ENCODE results near the gene MRPL27. TPM values are rescaled to one million over a fixed set of nuclear protein-coding genes. Genes with fewer than 3 reads are reported as not detected.

MRPL27 gene
- total and polyA plus RNA-seq, 3 experiments from 2014 or later, result 49.2 to 88.8 (median 87.2) TPM

DNA sequence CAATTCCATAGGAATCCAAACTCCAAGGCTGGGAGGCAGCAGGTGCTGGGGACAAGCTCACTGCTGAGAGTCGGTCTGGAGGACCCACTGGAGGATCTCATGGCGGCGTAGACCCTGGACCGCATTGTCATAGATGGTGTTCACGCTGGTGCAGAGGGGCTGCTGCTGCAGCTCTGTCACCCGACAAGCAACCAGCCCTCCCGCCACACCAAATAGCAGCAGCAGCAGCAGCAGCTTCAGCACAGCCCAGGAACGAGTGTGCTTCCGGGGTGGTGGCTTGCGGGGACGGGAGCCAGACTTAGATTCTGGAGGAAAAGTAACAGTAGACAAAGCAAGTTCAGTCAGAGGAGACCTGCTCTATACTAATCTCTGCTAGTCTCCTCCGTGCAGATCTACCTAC is 9.9 kb upstream of the MRPL27 start:
- Histone ChIP-seq H3K27ac (ENCODE audit: low read depth, low read length) (no peak overlapping the region), H3K27me3 (ENCODE audit: insufficient read depth, low read length, poor library complexity, severe bottlenecking) (no peaks in the 10 kb centered on the region), H3K4me1 (ENCODE audit: insufficient read depth, low read length) (no peaks in the 10 kb centered on the region), H3K36me3 (ENCODE audit: insufficient read depth, low read length) (peaks cover 48% of the 10 kb centered on the region), H3K4me3 (ENCODE audit: low read length) (no peak overlapping the region), H3K9me3 (ENCODE audit: low read length) (no peaks in the 10 kb centered on the region)
- no peak for DNase-seq
- ChIA-PET POLR2A (no interaction called here), CTCF (interaction anchor here (2.5 to 2.9 kb wide), 2 partner anchors 14 to 21 kb away, joined by 8 to 9 read pairs; partner anchors contain the start of gene LRRC59)
- no peaks in the 10 kb centered on the region for H3K27me3 Mint-ChIP-seq
- H3K36me3 Mint-ChIP-seq, result peaks cover 12 to 82% (median 27%) of the 10 kb centered on the region in 3 donors
- no peaks in the 10 kb centered on the region for H3K9me3 Mint-ChIP-seq
- no peak overlapping the region for H3K4me3 Mint-ChIP-seq
- no peaks in the 10 kb centered on the region for H3K4me1 Mint-ChIP-seq
- H3K27ac Mint-ChIP-seq, result no peak overlapping the region

DNA sequence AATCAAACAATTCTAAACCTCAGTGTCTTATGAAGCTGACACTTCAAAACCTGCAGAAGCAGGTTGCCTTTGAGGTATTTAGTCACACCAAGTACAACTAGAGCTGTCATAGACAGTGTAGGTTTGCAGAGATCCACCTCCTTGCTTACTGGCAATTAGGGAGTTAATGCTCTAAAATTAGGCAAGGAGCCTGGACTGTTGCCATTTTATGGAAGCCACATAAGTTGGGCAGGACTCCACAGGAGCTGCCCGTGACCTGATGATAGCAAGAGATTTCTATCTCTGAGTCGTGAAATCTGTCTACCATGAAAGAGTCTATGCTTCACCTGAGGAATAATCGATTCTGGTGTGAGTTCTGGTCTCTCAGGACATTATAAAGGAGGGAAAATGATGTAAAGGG is 8.9 kb upstream of the MRPL27 start:
- H3K4me3 Mint-ChIP-seq, result no peak overlapping the region
- CTCF ChIA-PET, result interaction anchor here (1.1 to 2.9 kb wide), 4 partner anchors 12 to 27 kb away, joined by 3 to 9 read pairs (median 6); partner anchors contain the start of gene LRRC59

DNA sequence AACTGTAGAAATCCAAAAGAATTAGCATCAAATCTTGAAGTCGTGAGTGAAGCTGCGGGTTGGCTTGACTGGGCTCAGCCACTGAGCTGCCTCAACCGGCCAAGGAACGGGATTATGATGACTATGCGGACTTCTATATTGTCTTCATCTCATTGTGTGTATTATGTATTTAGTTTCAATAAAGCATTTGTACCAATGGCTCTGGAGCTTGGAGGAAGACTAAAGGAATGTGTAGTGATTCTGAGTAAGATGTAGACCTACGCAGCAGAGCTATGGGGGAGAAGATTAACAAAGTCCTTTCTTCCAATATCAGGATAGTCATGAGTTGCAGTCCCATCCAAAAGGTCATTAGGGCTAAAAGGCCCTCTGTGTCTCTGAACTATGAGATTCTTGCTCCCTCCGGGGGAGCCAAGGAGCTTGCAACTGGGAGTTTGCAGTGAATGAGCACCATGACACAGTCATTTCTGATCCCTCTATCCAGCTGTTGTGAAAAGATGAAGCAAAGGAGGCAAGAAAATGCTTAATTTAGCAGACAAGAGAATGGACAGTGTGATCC is 8.4 kb upstream of the MRPL27 start:
- no peak overlapping the region for H3K4me3 Mint-ChIP-seq
- Histone ChIP-seq H3K4me3 (ENCODE audit: low read length) (no peak overlapping the region), H3K4me1 (ENCODE audit: insufficient read depth, low read length) (no peaks in the 10 kb centered on the region), H3K27me3 (ENCODE audit: insufficient read depth, low read length, poor library complexity, severe bottlenecking) (no peaks in the 10 kb centered on the region), H3K9me3 (ENCODE audit: low read length) (no peaks in the 10 kb centered on the region), H3K27ac (ENCODE audit: low read depth, low read length) (no peak overlapping the region), H3K36me3 (ENCODE audit: insufficient read depth, low read length) (peaks cover 32% of the 10 kb centered on the region)
- ChIA-PET CTCF (interaction anchor here (1.1 to 2.9 kb wide), 4 partner anchors 12 to 27 kb away, joined by 3 to 9 read pairs (median 6); partner anchors contain the start of gene LRRC59), POLR2A (no interaction called here)
- H3K27ac Mint-ChIP-seq, result peak overlapping the region in 2 of 8 donors; percentile 17 to 32
- H3K9me3 Mint-ChIP-seq, result no peaks in the 10 kb centered on the region
- H3K27me3 Mint-ChIP-seq, result no peaks in the 10 kb centered on the region
- peaks cover 9 to 66% (median 15%) of the 10 kb centered on the region in 3 donors for H3K36me3 Mint-ChIP-seq
- no peaks in the 10 kb centered on the region for H3K4me1 Mint-ChIP-seq
- DNase-seq, result no peak

More for the DNA sequence above, 8.9 kb upstream of the MRPL27 start:
- Histone ChIP-seq H3K27ac (ENCODE audit: low read depth, low read length) (no peak overlapping the region), H3K4me3 (ENCODE audit: low read length) (no peak overlapping the region), H3K4me1 (ENCODE audit: insufficient read depth, low read length) (no peaks in the 10 kb centered on the region), H3K36me3 (ENCODE audit: insufficient read depth, low read length) (peaks cover 38% of the 10 kb centered on the region), H3K27me3 (ENCODE audit: insufficient read depth, low read length, poor library complexity, severe bottlenecking) (no peaks in the 10 kb centered on the region), H3K9me3 (ENCODE audit: low read length) (no peaks in the 10 kb centered on the region)
- Mint-ChIP-seq H3K9me3 (no peaks in the 10 kb centered on the region), H3K4me1 (no peaks in the 10 kb centered on the region), H3K36me3 (peaks cover 9 to 72% (median 17%) of the 10 kb centered on the region in 3 donors), H3K27me3 (no peaks in the 10 kb centered on the region), H3K27ac (no peak overlapping the region)
- no peak for DNase-seq
- POLR2A ChIA-PET, result no interaction called here

DNA sequence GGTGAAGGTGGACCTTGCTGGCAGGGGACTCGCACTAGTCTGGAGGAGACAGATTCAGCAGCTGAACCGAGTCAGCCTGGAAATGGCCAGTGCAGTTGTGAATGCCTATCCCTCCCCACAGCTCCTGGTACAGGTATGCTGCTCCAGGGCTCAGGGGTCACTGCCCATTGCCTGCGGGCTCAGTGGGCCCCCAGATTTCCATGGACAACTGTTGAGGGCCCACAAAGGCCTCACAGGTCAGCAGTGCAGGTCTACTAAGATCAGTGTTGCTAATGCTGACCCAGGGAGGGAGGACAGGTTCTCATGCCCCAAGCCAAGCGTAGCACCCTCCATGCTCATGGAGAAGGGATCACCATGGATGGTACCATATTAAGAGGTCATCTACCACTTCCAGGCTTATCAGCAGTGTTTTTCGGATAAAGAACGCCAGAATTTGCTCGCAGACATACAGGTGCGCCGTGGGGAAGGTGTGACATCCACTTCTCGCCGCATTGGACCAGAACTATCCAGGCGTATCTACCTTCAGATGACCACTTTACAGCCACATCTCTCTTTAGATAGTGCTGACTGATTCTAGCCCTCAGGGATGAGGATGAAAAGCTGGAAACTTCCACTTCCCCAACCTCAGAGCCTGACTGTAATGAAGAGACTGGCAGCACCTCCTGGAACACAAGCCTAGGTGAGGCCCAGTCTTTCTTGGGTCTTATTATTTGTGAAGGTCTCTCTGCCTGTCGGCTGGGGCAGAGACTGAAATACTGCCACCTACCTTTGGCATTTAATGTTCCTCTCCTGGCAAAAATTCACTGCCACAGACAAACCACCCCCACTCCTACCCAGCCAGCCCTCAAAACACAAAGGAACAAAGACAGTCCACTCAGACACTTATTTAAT is 7.6 kb upstream of the MRPL27 start:
- Mint-ChIP-seq H3K4me3 (no peak overlapping the region), H3K27me3 (no peaks in the 10 kb centered on the region), H3K9me3 (no peaks in the 10 kb centered on the region), H3K27ac (no peak overlapping the region), H3K36me3 (peaks cover 7 to 58% (median 15%) of the 10 kb centered on the region in 3 donors), H3K4me1 (no peaks in the 10 kb centered on the region)
- Histone ChIP-seq H3K4me3 (ENCODE audit: low read length) (no peak overlapping the region), H3K4me1 (ENCODE audit: insufficient read depth, low read length) (no peaks in the 10 kb centered on the region), H3K27ac (ENCODE audit: low read depth, low read length) (no peak overlapping the region), H3K36me3 (ENCODE audit: insufficient read depth, low read length) (peaks cover 26% of the 10 kb centered on the region), H3K9me3 (ENCODE audit: low read length) (no peaks in the 10 kb centered on the region), H3K27me3 (ENCODE audit: insufficient read depth, low read length, poor library complexity, severe bottlenecking) (no peaks in the 10 kb centered on the region)
- no peak for DNase-seq
- CTCF ChIA-PET, result interaction anchor here (1.1 to 2.9 kb wide), 5 partner anchors 11 to 28 kb away, joined by 3 to 12 read pairs (median 8); partner anchors contain the start of gene LRRC59
- POLR2A ChIA-PET, result interaction anchor here (0.9 kb wide), 1 partner anchor 17 kb away, joined by 4 read pairs; the partner anchor contains the start of gene LRRC59

DNA sequence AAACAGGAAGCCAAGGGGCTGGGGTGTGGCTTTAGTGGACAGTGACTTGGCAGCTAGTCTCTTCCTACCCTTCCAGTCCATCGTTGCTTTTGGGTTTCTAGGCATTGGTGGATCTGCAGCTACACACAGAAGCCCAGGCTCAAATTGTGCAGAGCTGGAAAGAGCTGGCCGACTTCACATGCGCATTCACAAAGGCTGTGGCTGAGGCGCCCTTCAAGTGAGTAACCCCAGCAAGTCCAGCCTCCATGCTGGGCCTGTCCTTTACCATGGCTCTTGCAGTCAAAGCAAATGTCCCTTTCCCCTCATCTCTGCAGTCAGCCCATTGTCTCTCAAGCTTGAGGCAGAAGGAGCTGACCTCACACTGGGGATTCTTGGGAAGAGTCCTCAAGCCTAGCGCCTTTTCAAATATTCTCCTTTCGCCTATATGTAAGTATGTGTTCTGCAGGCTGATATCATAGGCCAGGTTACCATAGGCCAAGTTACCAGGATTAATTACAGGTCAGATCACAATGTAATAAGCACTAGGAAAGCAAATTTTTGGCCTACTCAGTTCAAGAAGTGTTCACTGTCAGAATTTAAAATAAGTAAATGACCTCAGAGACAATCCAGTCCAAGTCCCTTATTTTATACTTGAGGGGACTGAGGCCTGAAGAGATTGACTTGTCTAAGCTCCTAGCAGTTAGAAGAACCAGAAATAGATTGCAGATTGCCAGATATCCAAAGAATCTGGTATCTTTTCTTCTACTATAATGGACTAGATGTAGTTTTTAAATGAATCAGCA is 6.6 kb upstream of the MRPL27 start:
- POLR2A ChIA-PET, result interaction anchor here (0.9 kb wide), 1 partner anchor 18 kb away, joined by 4 read pairs; the partner anchor contains the start of gene LRRC59
- Mint-ChIP-seq H3K27ac (peak overlapping the region in 1 of 8 donors; percentile 66), H3K4me3 (no peak overlapping the region), H3K9me3 (no peaks in the 10 kb centered on the region), H3K36me3 (peaks cover 0 to 48% (median 8%) of the 10 kb centered on the region in 3 donors), H3K27me3 (no peaks in the 10 kb centered on the region), H3K4me1 (no peaks in the 10 kb centered on the region)
- H3K36me3 ChIP-seq (ENCODE audit: insufficient read depth, low read length), result peaks cover 16% of the 10 kb centered on the region
- no peaks in the 10 kb centered on the region for H3K27me3 ChIP-seq (ENCODE audit: insufficient read depth, low read length, poor library complexity, severe bottlenecking)
- no peak for DNase-seq
- H3K9me3 ChIP-seq (ENCODE audit: low read length), result no peaks in the 10 kb centered on the region
- no peak overlapping the region for H3K4me3 ChIP-seq (ENCODE audit: low read length)
- no peaks in the 10 kb centered on the region for H3K4me1 ChIP-seq (ENCODE audit: insufficient read depth, low read length)
- CTCF ChIA-PET, result interaction anchor here (2.8 kb wide), 1 partner anchor 18 kb away, joined by 12 read pairs; the partner anchor contains the start of gene LRRC59
- H3K27ac ChIP-seq (ENCODE audit: low read depth, low read length), result no peak overlapping the region

DNA sequence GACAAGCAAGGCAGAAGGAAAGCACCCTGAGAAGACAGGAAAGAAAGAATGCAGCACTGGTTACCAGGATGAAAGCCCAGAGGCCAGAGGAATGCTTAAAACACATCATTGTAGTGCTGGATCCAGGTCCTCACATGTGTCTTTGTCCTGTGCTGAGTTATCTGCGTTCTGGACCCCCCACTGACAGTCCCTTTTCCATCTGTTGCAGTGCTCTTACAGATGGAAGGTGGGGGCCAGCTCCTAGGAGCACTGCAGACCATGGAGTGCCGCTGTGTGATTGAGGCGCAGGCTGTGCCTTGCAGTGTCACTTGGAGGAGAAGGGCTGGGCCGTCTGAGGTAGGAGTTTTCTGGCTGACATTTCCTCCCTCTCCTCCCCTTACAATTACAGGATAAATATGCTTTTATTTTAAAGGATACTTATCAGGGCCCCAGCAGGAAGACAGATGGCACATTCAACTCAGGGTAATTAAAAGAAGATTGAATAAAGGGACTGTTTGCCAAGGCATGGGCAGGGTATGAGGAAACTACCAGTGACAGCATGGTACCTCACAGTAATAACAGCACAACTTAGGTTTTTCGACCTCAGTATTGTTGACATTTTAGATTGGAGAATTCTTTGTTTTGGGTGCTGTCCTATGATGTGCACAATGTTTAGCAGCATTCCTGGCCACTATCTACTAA is 3.0 kb upstream of the MRPL27 start:
- no peaks in the 10 kb centered on the region for H3K27me3 ChIP-seq (ENCODE audit: insufficient read depth, low read length, poor library complexity, severe bottlenecking)
- CTCF ChIA-PET, result interaction anchor here (1.6 kb wide), 1 partner anchor 15 kb away, joined by 5 read pairs; no protein-coding TSS in a partner anchor
- Mint-ChIP-seq H3K27ac (no peak overlapping the region), H3K4me3 (no peak overlapping the region), H3K27me3 (no peaks in the 10 kb centered on the region), H3K9me3 (no peaks in the 10 kb centered on the region), H3K36me3 (peaks cover 0 to 25% (median 5%) of the 10 kb centered on the region in 3 donors), H3K4me1 (peaks cover 23 to 29% (median 26%) of the 10 kb centered on the region in 3 donors)
- H3K9me3 ChIP-seq (ENCODE audit: low read length), result no peaks in the 10 kb centered on the region
- peaks cover 8% of the 10 kb centered on the region for H3K36me3 ChIP-seq (ENCODE audit: insufficient read depth, low read length)
- H3K4me3 ChIP-seq (ENCODE audit: low read length), result no peak overlapping the region
- DNase-seq, result no peak
- peaks cover 23% of the 10 kb centered on the region for H3K4me1 ChIP-seq (ENCODE audit: insufficient read depth, low read length)
- H3K27ac ChIP-seq (ENCODE audit: low read depth, low read length), result no peak overlapping the region
- POLR2A ChIA-PET, result no interaction called here

DNA sequence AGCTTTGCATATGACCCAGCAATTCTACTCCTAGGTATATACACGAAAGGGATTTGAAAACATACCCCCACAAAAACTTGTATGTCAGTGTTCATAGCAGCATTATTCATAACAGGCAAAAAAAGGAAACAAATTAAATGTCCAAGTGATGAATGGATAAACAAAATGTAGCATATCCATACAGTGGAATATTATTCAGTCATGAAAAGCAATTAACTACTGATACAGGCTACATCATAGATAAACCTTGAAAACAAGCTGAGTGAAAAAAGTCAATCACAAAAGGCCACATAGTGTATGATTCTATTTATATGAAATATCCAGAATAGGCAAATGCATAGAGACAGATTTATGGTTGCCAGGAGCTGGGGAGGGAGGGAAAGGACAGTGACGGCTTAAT is 721 bp upstream of the MRPL27 start:
- Mint-ChIP-seq H3K27me3 (no peaks in the 10 kb centered on the region), H3K36me3 (peaks cover 0 to 33% (median 10%) of the 10 kb centered on the region in 3 donors), H3K4me3 (peak overlapping the region; percentile 90 to 99 (median 98)), H3K9me3 (no peaks in the 10 kb centered on the region), H3K4me1 (peaks cover 25 to 35% (median 26%) of the 10 kb centered on the region in 3 donors), H3K27ac (peak overlapping the region in 6 of 8 donors; percentile 11 to 100 (median 99))
- DNase-seq, result no peak
- H3K9me3 ChIP-seq (ENCODE audit: low read length), result no peaks in the 10 kb centered on the region
- ChIA-PET POLR2A (interaction anchor here (1.0 to 1.5 kb wide), 3 partner anchors 12 to 27 kb away, joined by 4 to 7 read pairs (median 6); partner anchors contain the start of gene LRRC59), CTCF (interaction anchor here (1.5 to 6.1 kb wide), 3 partner anchors 11 to 23 kb away, joined by 3 to 41 read pairs (median 9); partner anchors contain the start of gene LRRC59)
- H3K4me1 ChIP-seq (ENCODE audit: insufficient read depth, low read length), result peaks cover 24% of the 10 kb centered on the region
- H3K27me3 ChIP-seq (ENCODE audit: insufficient read depth, low read length, poor library complexity, severe bottlenecking), result no peaks in the 10 kb centered on the region
- peak overlapping the region; percentile 99 for H3K27ac ChIP-seq (ENCODE audit: low read depth, low read length)
- H3K36me3 ChIP-seq (ENCODE audit: insufficient read depth, low read length), result peaks cover 23% of the 10 kb centered on the region
- H3K4me3 ChIP-seq (ENCODE audit: low read length), result peak overlapping the region; percentile 100
